ENCODE results near the gene VSNL1.
A peak's percentile ranks its signal among the peaks of the same experiment; 100 is the strongest.

Gene VSNL1

DNA sequence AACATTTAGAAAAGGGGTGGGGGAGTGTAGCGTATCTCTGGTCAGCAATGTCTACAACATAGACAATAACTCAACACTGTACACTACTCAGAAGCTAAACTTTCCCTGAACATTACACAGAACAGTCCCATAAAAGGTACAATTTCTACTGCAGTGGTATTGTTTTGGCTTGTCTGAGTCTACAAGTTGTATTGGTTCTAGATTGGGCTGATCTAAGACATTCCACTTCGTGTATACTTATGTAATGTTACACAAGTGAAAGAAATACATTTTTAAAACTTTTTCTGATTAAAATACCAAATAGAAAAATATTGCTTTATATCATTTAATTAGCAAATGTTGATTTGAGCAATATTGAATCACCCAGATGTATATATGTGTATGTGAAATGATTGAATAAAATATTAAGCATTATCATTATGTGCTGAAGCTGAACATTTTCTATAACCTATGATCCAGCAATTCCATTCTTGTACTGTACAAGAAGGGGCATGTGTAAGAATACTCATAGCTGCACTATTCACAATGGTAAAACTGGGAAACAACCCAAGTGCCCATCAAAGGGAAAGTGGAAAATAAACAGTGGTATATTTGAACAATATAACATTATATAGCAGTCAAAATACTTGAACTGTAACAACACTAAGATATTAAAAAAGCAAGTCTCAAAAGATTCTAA, 52.4 kb downstream of the VSNL1 start:
- no peaks in the 10 kb centered on the region for H3K36me3 Mint-ChIP-seq (ENCODE audit: low read depth)
- peaks cover 28% of the 10 kb centered on the region for H3K4me1 Mint-ChIP-seq
- peaks cover 5% of the 10 kb centered on the region for H3K27me3 Mint-ChIP-seq (ENCODE audit: low read depth)
- H3K9me3 Mint-ChIP-seq = no peaks in the 10 kb centered on the region
- TF ChIP-seq, protein P1, sequence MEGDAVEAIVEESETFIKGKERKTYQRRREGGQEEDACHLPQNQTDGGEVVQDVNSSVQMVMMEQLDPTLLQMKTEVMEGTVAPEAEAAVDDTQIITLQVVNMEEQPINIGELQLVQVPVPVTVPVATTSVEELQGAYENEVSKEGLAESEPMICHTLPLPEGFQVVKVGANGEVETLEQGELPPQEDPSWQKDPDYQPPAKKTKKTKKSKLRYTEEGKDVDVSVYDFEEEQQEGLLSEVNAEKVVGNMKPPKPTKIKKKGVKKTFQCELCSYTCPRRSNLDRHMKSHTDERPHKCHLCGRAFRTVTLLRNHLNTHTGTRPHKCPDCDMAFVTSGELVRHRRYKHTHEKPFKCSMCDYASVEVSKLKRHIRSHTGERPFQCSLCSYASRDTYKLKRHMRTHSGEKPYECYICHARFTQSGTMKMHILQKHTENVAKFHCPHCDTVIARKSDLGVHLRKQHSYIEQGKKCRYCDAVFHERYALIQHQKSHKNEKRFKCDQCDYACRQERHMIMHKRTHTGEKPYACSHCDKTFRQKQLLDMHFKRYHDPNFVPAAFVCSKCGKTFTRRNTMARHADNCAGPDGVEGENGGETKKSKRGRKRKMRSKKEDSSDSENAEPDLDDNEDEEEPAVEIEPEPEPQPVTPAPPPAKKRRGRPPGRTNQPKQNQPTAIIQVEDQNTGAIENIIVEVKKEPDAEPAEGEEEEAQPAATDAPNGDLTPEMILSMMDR (IDR thresholded peaks at IDR 0.05; ENCODE audit: unreplicated experiment in 3 of 3) = no peak
- H3K27ac Mint-ChIP-seq = no peak overlapping the region
- no peak overlapping the region for H3K4me3 Mint-ChIP-seq

DNA sequence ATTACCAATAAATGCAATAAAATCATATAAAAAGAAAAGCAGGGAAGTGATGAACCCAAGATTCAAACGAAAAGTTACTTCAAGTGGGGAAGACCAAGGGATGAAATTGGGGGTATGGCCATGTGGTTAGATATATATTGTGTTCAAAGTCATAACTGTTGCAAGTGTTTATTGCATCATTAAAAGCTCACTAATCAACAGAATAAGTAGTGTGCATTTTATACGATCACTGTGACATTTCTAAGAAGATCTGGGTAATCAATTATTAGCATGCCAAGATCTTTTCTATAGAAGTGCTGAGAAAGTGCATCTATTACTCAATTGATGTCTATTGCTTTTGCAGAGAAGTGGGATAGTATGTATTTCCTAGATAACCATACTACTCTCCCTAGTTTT, 52.9 kb downstream of the VSNL1 start:
- H3K4me3 Mint-ChIP-seq = no peak overlapping the region
- no peaks in the 10 kb centered on the region for H3K9me3 Mint-ChIP-seq
- peaks cover 28% of the 10 kb centered on the region for H3K4me1 Mint-ChIP-seq
- TF ChIP-seq, protein P1 (IDR thresholded peaks at IDR 0.05; ENCODE audit: unreplicated experiment in 3 of 3) = no peak
- H3K36me3 Mint-ChIP-seq (ENCODE audit: low read depth) = no peaks in the 10 kb centered on the region
- peaks cover 5% of the 10 kb centered on the region for H3K27me3 Mint-ChIP-seq (ENCODE audit: low read depth)
- H3K27ac Mint-ChIP-seq = peak overlapping the region in 2 of 3 experiments; percentile 98

DNA sequence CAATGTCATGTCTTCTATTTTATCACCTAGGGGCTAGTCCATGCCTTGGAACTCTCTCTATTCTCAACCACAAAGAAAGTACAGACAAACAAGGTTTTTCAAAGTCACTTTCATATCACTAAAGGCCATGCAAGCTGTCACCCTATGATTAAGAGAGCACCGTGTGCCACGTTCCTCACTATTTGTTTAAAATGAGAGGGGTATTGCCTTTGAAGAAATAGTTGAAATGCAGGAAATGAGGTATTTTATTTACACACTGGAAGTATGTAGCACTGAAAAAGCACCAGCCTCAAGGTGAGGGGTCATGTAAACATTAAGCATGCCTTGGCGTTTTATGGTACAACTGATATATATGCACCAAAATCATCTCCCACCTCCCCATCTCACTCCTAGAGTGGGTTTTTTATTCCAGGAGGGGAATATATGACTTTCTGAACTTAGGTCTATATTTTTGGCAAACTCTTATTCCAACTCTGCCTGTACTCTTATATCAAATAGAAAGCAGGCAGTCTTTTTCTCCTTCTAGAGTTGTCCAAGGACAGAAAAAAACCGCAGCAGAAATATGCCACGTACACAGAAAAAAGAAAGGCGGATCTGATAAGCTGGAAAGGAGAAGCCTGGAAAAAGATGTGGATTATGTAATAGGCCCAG, 53.5 kb downstream of the VSNL1 start:
- peaks cover 28% of the 10 kb centered on the region for H3K4me1 Mint-ChIP-seq
- peak overlapping the region in 1 of 3 experiments; percentile 40 for H3K4me3 Mint-ChIP-seq
- peak overlapping the region in 2 of 3 experiments; percentile 98 for H3K27ac Mint-ChIP-seq
- no peaks in the 10 kb centered on the region for H3K9me3 Mint-ChIP-seq
- peaks cover 5% of the 10 kb centered on the region for H3K27me3 Mint-ChIP-seq (ENCODE audit: low read depth)
- H3K36me3 Mint-ChIP-seq (ENCODE audit: low read depth) = no peaks in the 10 kb centered on the region
- TF ChIP-seq, protein P1 (IDR thresholded peaks at IDR 0.05; ENCODE audit: unreplicated experiment in 3 of 3) = no peak

DNA sequence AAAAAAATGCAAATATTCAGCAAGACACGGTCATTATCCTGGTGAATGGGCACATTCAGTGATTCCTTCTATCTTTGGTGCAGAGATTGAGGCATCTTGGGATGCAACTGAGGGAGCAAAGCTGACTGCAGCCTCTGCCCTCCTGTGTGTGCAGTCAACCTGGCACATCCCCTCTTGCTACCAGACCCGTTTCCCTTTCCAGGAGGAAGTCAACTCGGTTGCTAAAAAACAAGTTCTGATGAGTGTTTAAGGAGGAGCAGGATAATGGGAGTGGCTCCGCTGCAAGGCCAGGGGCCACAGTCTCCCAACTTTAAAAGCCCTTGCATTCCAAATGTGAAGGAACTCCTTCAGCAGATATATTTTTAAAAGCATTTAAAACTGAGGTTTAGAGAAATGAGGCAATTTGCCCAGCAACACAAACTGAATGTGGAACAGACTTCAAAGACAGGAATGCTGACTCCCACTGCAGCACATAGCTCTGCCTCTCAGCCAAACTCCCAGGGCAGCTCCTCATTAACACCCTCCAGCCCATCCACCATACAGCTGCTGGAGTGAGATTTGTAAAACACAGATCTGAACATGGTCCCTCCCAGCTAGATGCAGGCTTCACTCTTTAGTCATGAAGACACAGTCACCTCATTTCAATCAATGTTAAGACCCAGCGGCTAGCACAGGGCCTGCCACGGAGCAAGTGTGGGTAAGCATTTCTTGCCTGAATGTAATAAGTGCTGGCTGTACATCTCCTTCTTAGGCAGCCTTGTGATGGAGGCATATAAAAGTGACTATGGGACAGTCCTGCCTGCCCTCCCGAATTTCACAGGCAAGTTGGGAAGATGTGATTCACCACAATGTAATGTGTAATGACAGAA, 54.3 kb downstream of the VSNL1 start:
- Mint-ChIP-seq H3K27me3 (ENCODE audit: low read depth) (peaks cover 5% of the 10 kb centered on the region), H3K36me3 (ENCODE audit: low read depth) (no peaks in the 10 kb centered on the region), H3K4me1 (peaks cover 28% of the 10 kb centered on the region), H3K27ac (peak overlapping the region; percentile 37 to 98 (median 98)), H3K4me3 (peak overlapping the region in 1 of 3 experiments; percentile 40), H3K9me3 (no peaks in the 10 kb centered on the region)
- TF ChIP-seq, protein P1 (IDR thresholded peaks at IDR 0.05; ENCODE audit: unreplicated experiment in 3 of 3) = no peak

DNA sequence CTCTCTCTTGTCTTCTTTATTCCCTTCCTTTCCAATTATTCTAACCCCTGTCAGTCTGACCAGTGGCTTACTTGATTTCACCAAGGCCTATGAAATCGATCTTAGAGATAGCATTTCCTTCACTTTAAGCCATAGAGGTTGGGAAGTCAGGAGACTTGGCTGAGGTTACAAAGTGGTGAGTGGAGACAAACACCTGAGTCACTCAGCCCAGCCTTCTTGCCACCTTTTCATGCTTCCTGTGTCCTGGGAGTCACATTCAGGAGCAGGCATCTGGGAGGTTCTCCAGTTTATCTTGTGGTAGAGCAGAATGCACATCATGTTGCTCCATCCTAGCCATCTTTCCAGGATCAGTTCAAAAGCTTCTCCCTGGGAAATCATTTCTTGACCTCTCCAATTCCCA, 59.1 kb downstream of the VSNL1 start:
- no peaks in the 10 kb centered on the region for H3K36me3 Mint-ChIP-seq (ENCODE audit: low read depth)
- no peak overlapping the region for H3K4me3 Mint-ChIP-seq
- TF ChIP-seq, protein P1 (IDR thresholded peaks at IDR 0.05; ENCODE audit: unreplicated experiment in 3 of 3) = no peak
- H3K27ac Mint-ChIP-seq = no peak overlapping the region
- H3K4me1 Mint-ChIP-seq = peaks cover 7% of the 10 kb centered on the region
- no peaks in the 10 kb centered on the region for H3K9me3 Mint-ChIP-seq
- peaks cover 5% of the 10 kb centered on the region for H3K27me3 Mint-ChIP-seq (ENCODE audit: low read depth)

All from nephron (organoid).